ENCODE data around the gene MYNN.

MYNN gene

GRCh38 chr3:169792359-169792758 is 19.2 kb downstream of the MYNN start:
- no peak for TF ChIP-seq CTCF (IDR thresholded peaks at IDR 0.05; ENCODE audit: low read depth, low read length, missing control alignments)
- H3K4me3 ChIP-seq (replicated peaks; ENCODE audit: low read depth, low read length), result no peak overlapping the region
- DNase-seq (ENCODE audit: extremely low read depth, low read depth), result no peak

DNA sequence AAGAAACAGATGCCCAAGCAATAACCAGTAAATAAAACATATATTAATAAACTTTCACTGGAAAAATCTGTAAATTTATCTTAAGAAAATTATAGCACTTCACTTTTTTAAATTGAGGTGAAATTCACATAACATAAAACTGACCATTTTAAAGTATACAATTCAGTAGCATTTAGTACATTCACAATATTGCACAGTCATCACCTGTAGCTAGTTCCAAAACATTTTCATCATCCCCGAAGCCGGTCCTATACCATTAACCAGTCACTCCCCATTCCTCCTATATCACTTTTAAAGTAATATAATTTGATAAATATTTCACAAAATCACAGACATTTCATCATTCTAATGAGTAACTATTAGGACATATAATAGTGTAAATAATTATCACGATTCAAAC is 31.5 kb downstream of the MYNN start:
- no peak for TF ChIP-seq CTCF (IDR thresholded peaks at IDR 0.05; ENCODE audit: low read depth, low read length, missing control alignments)
- no peak for DNase-seq (ENCODE audit: extremely low read depth, low read depth)
- H3K4me3 ChIP-seq (replicated peaks; ENCODE audit: low read depth, low read length), result no peak overlapping the region

DNA sequence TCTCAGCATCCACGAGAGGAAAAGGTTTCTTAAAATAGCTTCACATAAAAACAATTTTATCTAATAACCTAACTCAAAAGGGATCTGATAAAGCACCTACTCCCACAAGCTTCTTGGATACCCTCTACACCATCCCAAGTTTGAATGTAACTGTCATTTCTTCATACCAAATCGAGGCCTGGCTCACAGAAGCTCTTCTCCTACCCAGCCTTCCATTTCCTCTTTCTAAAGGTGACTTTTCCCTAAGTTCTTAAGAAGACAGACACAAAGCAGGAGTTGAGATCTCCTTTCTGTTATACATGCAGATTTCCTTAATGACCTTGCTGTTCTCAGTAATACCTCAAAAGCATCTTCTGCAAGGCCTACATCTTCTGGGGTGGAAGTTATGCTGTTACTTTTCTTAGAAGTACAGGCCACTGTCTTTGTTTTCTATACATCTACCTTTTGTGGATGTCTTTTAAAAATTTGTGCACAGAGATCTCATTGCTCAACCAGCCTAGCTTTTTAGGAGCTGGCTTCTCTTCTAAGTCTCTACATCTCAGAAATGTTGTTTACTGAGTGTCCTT is 36.1 kb downstream of the MYNN start:
- no peak overlapping the region for H3K4me3 ChIP-seq (replicated peaks; ENCODE audit: low read depth, low read length)
- DNase-seq (ENCODE audit: extremely low read depth, low read depth), result no peak
- no peak for TF ChIP-seq CTCF (IDR thresholded peaks at IDR 0.05; ENCODE audit: low read depth, low read length, missing control alignments)

DNA sequence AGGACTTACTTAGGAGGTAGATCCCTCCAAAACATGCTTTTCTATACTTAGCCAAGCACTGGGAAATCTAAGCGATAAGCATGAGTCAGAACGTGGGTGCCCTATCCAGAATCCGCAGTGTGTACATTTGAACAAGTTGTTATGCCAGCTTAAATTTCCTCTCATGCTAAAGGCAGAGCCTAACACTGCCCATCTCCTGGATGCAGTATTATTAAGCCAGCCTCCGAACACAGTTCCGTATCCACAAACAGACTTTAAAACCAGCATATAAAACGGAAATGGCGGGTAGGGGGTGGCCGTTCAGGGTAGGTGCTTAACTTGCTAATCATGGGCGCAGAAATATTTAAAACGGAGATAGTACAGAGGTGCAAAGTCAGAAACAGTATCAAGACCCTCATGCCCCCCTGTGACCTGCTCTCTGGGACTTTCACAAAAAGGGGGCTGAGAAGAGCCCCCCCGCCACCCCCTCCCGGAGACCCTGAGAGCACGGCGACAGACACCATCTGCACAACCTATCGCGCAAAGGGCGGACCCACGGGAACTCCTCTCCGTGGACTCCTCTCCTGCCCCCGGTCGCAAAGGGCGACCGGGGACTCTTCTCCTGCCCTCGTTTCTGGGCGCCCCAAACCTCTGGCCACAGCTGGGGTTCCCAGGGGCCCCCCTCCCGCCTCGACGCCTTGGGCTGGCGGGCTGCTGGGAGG is 38.6 kb downstream of the MYNN start:
- no peak for TF ChIP-seq CTCF (IDR thresholded peaks at IDR 0.05; ENCODE audit: low read depth, low read length, missing control alignments)
- H3K4me3 ChIP-seq (replicated peaks; ENCODE audit: low read depth, low read length), result peak overlapping the region; percentile 55
- DNase-seq (ENCODE audit: extremely low read depth, low read depth), result peak; percentile 59

DNA sequence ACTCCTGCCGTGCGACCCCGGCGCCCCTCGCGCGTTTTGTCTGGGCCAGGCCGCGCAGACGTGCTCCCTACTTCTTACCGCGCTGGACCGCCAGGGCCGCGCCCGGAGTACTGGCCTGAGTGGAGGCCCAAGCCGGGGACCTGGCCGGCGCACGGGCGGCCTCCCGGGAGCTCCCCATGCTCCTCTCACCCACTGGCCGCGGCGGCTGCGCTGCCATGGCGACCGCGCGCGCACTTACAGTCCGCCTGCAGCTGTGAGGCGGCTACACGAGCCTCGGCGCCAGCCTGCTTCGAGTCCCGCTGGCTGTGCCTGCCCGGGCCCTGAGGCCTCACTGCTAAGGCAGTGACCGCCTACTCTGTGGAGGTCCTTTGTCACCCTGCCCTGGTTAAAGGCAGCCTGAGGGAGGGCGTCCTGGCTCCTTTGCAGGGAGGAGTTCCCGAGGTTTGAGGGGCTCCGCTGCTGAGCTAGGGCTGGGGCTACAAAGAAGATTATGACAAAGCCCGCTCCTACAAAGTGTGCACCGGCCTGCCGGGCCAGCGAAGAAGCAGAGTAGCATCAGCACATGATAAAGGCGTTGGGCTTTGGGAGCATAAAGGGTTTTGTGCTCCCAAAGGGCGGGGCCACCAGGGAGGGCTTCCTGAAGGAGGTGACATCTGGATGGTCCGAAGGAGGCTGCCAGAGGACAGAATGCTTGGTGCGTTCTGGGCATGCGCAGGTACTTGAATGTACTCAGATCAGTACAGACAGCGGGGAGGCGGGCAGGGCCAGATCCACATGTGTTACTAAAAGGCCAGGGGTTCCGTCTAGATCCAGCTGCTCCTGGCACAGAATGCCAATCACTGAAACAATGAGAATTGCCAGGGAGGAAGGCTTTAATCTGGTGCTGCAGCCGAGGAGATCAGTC is 39.4 kb downstream of the MYNN start, which contains the start of the genes LRRC34 and LRRIQ4:
LRRC34 (minus strand) TSS at position 573 of the 904 bp plus-strand sequence; CDS start at position 217, 356 bp downstream.
LRRIQ4 (plus strand) TSS at position 539 of the 904 bp plus-strand sequence. CDS start 9,052 bp downstream, outside the sequence.
- peak within 1 kb of the TSS; percentile 55 for H3K4me3 ChIP-seq (replicated peaks; ENCODE audit: low read depth, low read length)
- TF ChIP-seq CTCF (IDR thresholded peaks at IDR 0.05; ENCODE audit: low read depth, low read length, missing control alignments), result no peak
- DNase-seq (ENCODE audit: extremely low read depth, low read depth), result peak; percentile 89

GRCh38 chr3:169813278-169813677 is 40.1 kb downstream of the MYNN start:
- H3K4me3 ChIP-seq (replicated peaks; ENCODE audit: low read depth, low read length), result peak overlapping the region; percentile 55
- no peak for DNase-seq (ENCODE audit: extremely low read depth, low read depth)
- TF ChIP-seq CTCF (IDR thresholded peaks at IDR 0.05; ENCODE audit: low read depth, low read length, missing control alignments), result no peak

Data from HFF-Myc (cell line).